ENCODE data around the gene MYOM3. TPM values are rescaled to one million over a fixed set of nuclear protein-coding genes. Genes with fewer than 3 reads are reported as not detected.
A peak's percentile ranks its signal among the peaks of the same experiment; 100 is the strongest.

Gene MYOM3
- total and polyA plus RNA-seq, 11 donors: 76.7 to 379 (median 288) TPM

GRCh38 chr1:24096009-24096738 is 15.8 kb downstream of the MYOM3 start:
- Histone ChIP-seq H3K27ac (peak overlapping the region; percentile 62 to 96 (median 86)), H3K4me3 (no peak overlapping the region), H3K36me3 (peaks cover 0 to 44% (median 4%) of the 10 kb centered on the region in 9 donors), H3K27me3 (no peaks in the 10 kb centered on the region), H3K4me1 (peaks cover 0 to 66% (median 19%) of the 10 kb centered on the region in 12 donors), H3K9me3 (no peaks in the 10 kb centered on the region)
- TF ChIP-seq CTCF (IDR thresholded peaks at IDR 0.05) (no peak), POLR2A (IDR thresholded peaks at IDR 0.05) (no peak)
- ATAC-seq (peak; percentile 71 to 84 (median 76)), DNase-seq (peak; percentile 62 to 85 (median 72))
- intact Hi-C loops (cut with DNase I): no loop called here
- 53 to 67% (median 57%) methylated on average over 8 of the region's 8 CpGs for WGBS, 4 donors

GRCh38 chr1:24095140-24095859 is 16.6 kb downstream of the MYOM3 start:
- ATAC-seq: no peak
- H3K36me3 ChIP-seq: peaks cover 0 to 48% (median 4%) of the 10 kb centered on the region in 9 donors
- H3K27me3 ChIP-seq: no peaks in the 10 kb centered on the region
- H3K4me1 ChIP-seq: peaks cover 0 to 65% (median 19%) of the 10 kb centered on the region in 12 donors
- TF ChIP-seq POLR2A (IDR thresholded peaks at IDR 0.05): no peak
- no peak for TF ChIP-seq CTCF (IDR thresholded peaks at IDR 0.05)
- intact Hi-C loops (cut with DNase I): no loop called here
- H3K27ac ChIP-seq: peak overlapping the region; percentile 62 to 96 (median 86)
- DNase-seq: no peak
- no peak overlapping the region for H3K4me3 ChIP-seq
- no peaks in the 10 kb centered on the region for H3K9me3 ChIP-seq
- WGBS, 4 donors: 68 to 75% (median 73%) methylated on average over 14 of the region's 14 CpGs

GRCh38 chr1:24094554-24094953 is 17.4 kb downstream of the MYOM3 start:
- DNase-seq (no peak), ATAC-seq (no peak)
- 66 to 84% (median 80%) methylated on average over 3 to 5 of the region's 5 CpGs for WGBS, 4 donors
- peak overlapping the region in 6 of 12 donors; percentile 72 to 96 (median 88) for H3K27ac ChIP-seq
- intact Hi-C loops (cut with DNase I): no loop called here
- peaks cover 0 to 49% (median 4%) of the 10 kb centered on the region in 9 donors for H3K36me3 ChIP-seq
- peaks cover 0 to 63% (median 19%) of the 10 kb centered on the region in 12 donors for H3K4me1 ChIP-seq
- no peak for TF ChIP-seq POLR2A (IDR thresholded peaks at IDR 0.05)
- TF ChIP-seq CTCF (IDR thresholded peaks at IDR 0.05): no peak
- H3K27me3 ChIP-seq: no peaks in the 10 kb centered on the region
- H3K4me3 ChIP-seq: no peak overlapping the region
- H3K9me3 ChIP-seq: no peaks in the 10 kb centered on the region

- Histone ChIP-seq H3K4me3 (no peak overlapping the region), H3K27ac (peak overlapping the region in 1 of 12 donors; percentile 75), H3K9me3 (no peaks in the 10 kb centered on the region), H3K36me3 (peaks cover 0 to 58% (median 10%) of the 10 kb centered on the region in 9 donors), H3K27me3 (no peaks in the 10 kb centered on the region), H3K4me1 (peaks cover 0 to 63% (median 18%) of the 10 kb centered on the region in 12 donors)
- ATAC-seq (no peak), DNase-seq (no peak)
- 50 to 60% (median 52%) methylated on average over 9 of the region's 9 CpGs for WGBS, 4 donors
- TF ChIP-seq CTCF (IDR thresholded peaks at IDR 0.05) (no peak), POLR2A (IDR thresholded peaks at IDR 0.05) (no peak)
- intact Hi-C loops (cut with DNase I): no loop called here
These were observed 18.2 kb downstream of the MYOM3 start for GRCh38 chr1:24093732-24094131.

All from heart left ventricle (tissue), 16 donors.